H1 (cell line): Measurements from ENCODE around the gene DIP2C. TPM values are rescaled to one million over a fixed set of nuclear protein-coding genes. Genes with fewer than 3 reads are reported as not detected.

Source experiments
- CTCF ChIA-PET: fragments of 300-600 bp; sonication (Branson Sonifier 250); formaldehyde crosslinking; loops from one replicate; lab custom pipeline; 2021; ENCODE audit not compliant: partially characterized antibody; lab: Charles Lee
- POLR2A ChIA-PET: fragments of 300-600 bp; sonication (Branson Sonifier 250); formaldehyde crosslinking; loops from one replicate; lab custom pipeline; 2021; ENCODE audit warnings: inconsistent platforms; ENCODE audit not compliant: partially characterized antibody; lab: Charles Lee
- DNase-seq, 2 experiments: peaks; one replicate each; pipeline versions ENCODE4 v3.0.0 to v3.0.0-alpha.2; 2010 to 2022; ENCODE audit warnings: low spot score in 2 of 2, low read depth in 1 of 2, mixed read lengths in 1 of 2
- FAIRE-seq: peaks from 2 replicates; lab custom pipeline; 2011; peaks lifted over from hg19 to GRCh38; lab: Jason Lieb, UNC
- H2AFZ ChIP-seq: 2 replicates; pipeline ENCODE4 v1.8.1; 2012; ENCODE audit warnings: low read length, inconsistent platforms
- H2AK5ac ChIP-seq: 2 replicates; pipeline ENCODE4 v1.6.1; 2013; ENCODE audit warnings: low read depth, low read length
- H2BK120ac ChIP-seq: replicated peaks from 2 replicates; pipeline ENCODE3; 2013; ENCODE audit warnings: low read depth, low read length, inconsistent platforms
- H2BK12ac ChIP-seq: 2 replicates; pipeline ENCODE4 v1.6.1; 2013; ENCODE audit warnings: low read depth, low read length
- H2BK15ac ChIP-seq: 2 replicates; pipeline ENCODE4 v1.6.1; 2013; ENCODE audit warnings: low read length
- H2BK20ac ChIP-seq: 2 replicates; pipeline ENCODE4 v1.6.1; 2013; ENCODE audit warnings: low read length
- H2BK5ac ChIP-seq: 2 replicates; pipeline ENCODE4 v1.6.1; 2013; ENCODE audit warnings: low read depth, low read length
- H3K14ac ChIP-seq: 2 replicates; pipeline ENCODE4 v1.6.1; 2013; ENCODE audit warnings: inconsistent platforms; ENCODE audit not compliant: insufficient read length
- H3K18ac ChIP-seq: 2 replicates; pipeline ENCODE4 v1.6.1; 2013; ENCODE audit warnings: low read length; ENCODE audit errors: extremely low read depth
- H3K23ac ChIP-seq: 2 replicates; pipeline ENCODE4 v1.6.1; 2013; ENCODE audit warnings: inconsistent platforms; ENCODE audit not compliant: insufficient read length
- H3K23me2 ChIP-seq: 2 replicates; pipeline ENCODE4 v1.6.1; 2013; ENCODE audit warnings: low read depth, low read length
- H3K27ac ChIP-seq: 2 replicates; pipeline ENCODE4 v1.6.1; 2011; ENCODE audit warnings: low read depth, low read length, inconsistent platforms
- H3K27me3 ChIP-seq, 4 experiments: replicated peaks in 1 of 4; 1 replicate in 1 of 4; 2 replicates in 3 of 4; pipeline versions ENCODE4 v1.6.1 to v1.8.1; 2011 to 2013; ENCODE audit warnings: low read length in 3 of 4, mild to moderate bottlenecking in 3 of 4, inconsistent platforms in 2 of 4, mixed read lengths in 2 of 4, moderate library complexity in 1 of 4; ENCODE audit not compliant: control insufficient read depth in 3 of 4, insufficient read depth in 3 of 4; ENCODE audit errors: extremely low read depth in 1 of 4
- H3K36me3 ChIP-seq, 4 experiments: 2 replicates each; pipeline versions ENCODE4 v1.6.1 to v1.8.1; 2011 to 2013; ENCODE audit warnings: mild to moderate bottlenecking in 4 of 4, low read length in 3 of 4, moderate library complexity in 2 of 4, control low read depth in 1 of 4, inconsistent platforms in 1 of 4; ENCODE audit not compliant: insufficient read depth in 4 of 4, control insufficient read depth in 2 of 4
- H3K4ac ChIP-seq: replicated peaks from 2 replicates; pipeline ENCODE3; 2013; ENCODE audit warnings: low read length, low read depth, mixed read lengths, inconsistent platforms; ENCODE audit not compliant: insufficient read length
- H3K4me1 ChIP-seq, 4 experiments: replicated peaks in 1 of 4; 1 replicate in 1 of 4; 2 replicates in 3 of 4; pipeline versions ENCODE4 v1.6.1 to v1.8.1; 2011 to 2013; ENCODE audit warnings: low read length in 3 of 4, inconsistent platforms in 2 of 4, mixed read lengths in 1 of 4; ENCODE audit not compliant: insufficient read depth in 4 of 4, control insufficient read depth in 3 of 4
- H3K4me2 ChIP-seq, 2 experiments: 2 replicates each; pipeline versions ENCODE4 v1.6.1 to v1.8.1; 2011 to 2013; ENCODE audit warnings: low read depth in 2 of 2, low read length in 2 of 2, control low read depth in 1 of 2, inconsistent platforms in 1 of 2, mild to moderate bottlenecking in 1 of 2; ENCODE audit not compliant: insufficient read depth in 1 of 2
- H3K4me3 ChIP-seq, 4 experiments: fragments of 200-600, 300-600 bp in 1 of 4; sonication (generic), shearing (Covaris generic), sonication (Bioruptor Twin) in 1 of 4; 2 replicates each; pipeline versions ENCODE4 v1.5.1 to v1.8.1; 2011 to 2016; ENCODE audit warnings: low read length in 4 of 4, low read depth in 3 of 4, control low read depth in 2 of 4, inconsistent platforms in 2 of 4, mild to moderate bottlenecking in 2 of 4, mixed read lengths in 1 of 4, moderate library complexity in 1 of 4; ENCODE audit not compliant: insufficient read depth in 2 of 4; ENCODE audit errors: extremely low read depth in 1 of 4
- H3K56ac ChIP-seq: replicated peaks from 2 replicates; pipeline ENCODE3; 2013; ENCODE audit warnings: low read depth, mild to moderate bottlenecking, mixed read lengths, low read length, inconsistent platforms; ENCODE audit not compliant: insufficient read length
- H3K79me1 ChIP-seq: 2 replicates; pipeline ENCODE4 v1.6.1; 2013; ENCODE audit warnings: low read depth, low read length, control low read depth
- H3K79me2 ChIP-seq, 2 experiments: 2 replicates each; pipeline versions ENCODE4 v1.6.1 to v1.8.1; 2012 to 2013; ENCODE audit warnings: low read length in 2 of 2, mild to moderate bottlenecking in 2 of 2, inconsistent platforms in 1 of 2; ENCODE audit not compliant: insufficient read depth in 2 of 2, control insufficient read depth in 1 of 2
- H3K9ac ChIP-seq, 4 experiments: replicated peaks in 1 of 4; 1 replicate in 1 of 4; 2 replicates in 3 of 4; pipeline versions ENCODE4 v1.6.1 to v1.8.1; 2011 to 2013; ENCODE audit warnings: low read depth in 3 of 4, low read length in 3 of 4, control low read depth in 2 of 4, mild to moderate bottlenecking in 2 of 4, moderate library complexity in 2 of 4, inconsistent platforms in 1 of 4; ENCODE audit errors: extremely low read depth in 1 of 4
- H3K9me3 ChIP-seq, 2 experiments: 2 replicates each; pipeline versions ENCODE4 v1.6.1 to v1.8.1; 2012 to 2013; ENCODE audit warnings: mild to moderate bottlenecking in 2 of 2, moderate library complexity in 2 of 2, control low read depth in 1 of 2, inconsistent platforms in 1 of 2, low read depth in 1 of 2, low read length in 1 of 2, mixed read lengths in 1 of 2; ENCODE audit not compliant: insufficient read depth in 2 of 2
- H4K20me1 ChIP-seq, 2 experiments: replicated peaks in 1 of 2; 2 replicates each; pipeline versions ENCODE3 to v1.8.1; 2011 to 2013; ENCODE audit warnings: inconsistent platforms in 2 of 2, low read length in 2 of 2, mild to moderate bottlenecking in 1 of 2; ENCODE audit not compliant: insufficient read depth in 2 of 2, control insufficient read depth in 1 of 2
- H4K5ac ChIP-seq: 2 replicates; pipeline ENCODE4 v1.6.1; 2013; ENCODE audit warnings: low read length, low read depth, mixed read lengths, inconsistent platforms; ENCODE audit not compliant: insufficient read length
- H4K8ac ChIP-seq: 2 replicates; pipeline ENCODE4 v1.8.0; 2013; ENCODE audit warnings: mild to moderate bottlenecking, moderate library complexity, low read length, inconsistent platforms; ENCODE audit not compliant: insufficient read depth; ENCODE audit errors: extremely low read depth
- H4K91ac ChIP-seq: replicated peaks from 2 replicates; pipeline ENCODE3; 2013; ENCODE audit warnings: low read length, mixed read lengths, inconsistent platforms; ENCODE audit not compliant: insufficient read length
- CBX8 ChIP-seq: fragments of 300-800, 300-1000 bp; sonication (generic); IDR thresholded peaks from 2 replicates; pipeline ENCODE4 v1.7.1; 2016; ENCODE audit warnings: low read depth, low read length, borderline replicate concordance
- EGR1 ChIP-seq: IDR thresholded peaks from 2 replicates; pipeline ENCODE4 v1.6.1; 2011; ENCODE audit warnings: low read depth, low read length, borderline replicate concordance
- FOSL1 ChIP-seq: IDR thresholded peaks from 2 replicates; pipeline ENCODE4 v1.6.1; 2011; ENCODE audit warnings: mild to moderate bottlenecking, low read depth, low read length, moderate library complexity; ENCODE audit not compliant: insufficient read depth
- HDAC6 ChIP-seq: IDR thresholded peaks from one replicate; pipeline ENCODE4 v1.7.1; 2012; ENCODE audit warnings: low read depth, mild to moderate bottlenecking, inconsistent platforms, low read length, moderate library complexity
- JUN ChIP-seq: IDR thresholded peaks from 2 replicates; pipeline ENCODE4 v1.6.1; 2011; ENCODE audit warnings: low read depth, mild to moderate bottlenecking, improper control_type of control experiment, low read length
- KDM4A ChIP-seq: IDR thresholded peaks from one replicate; pipeline ENCODE4 v1.7.1; 2012; ENCODE audit warnings: low read depth, mild to moderate bottlenecking, moderate library complexity, low read length, inconsistent platforms; ENCODE audit not compliant: severe bottlenecking
- MAFK ChIP-seq: IDR thresholded peaks from 2 replicates; pipeline ENCODE4 v1.6.1; 2012; ENCODE audit warnings: low read depth, mild to moderate bottlenecking, improper control_type of control experiment, low read length
- POLR2A ChIP-seq, 2 experiments: IDR thresholded peaks; 1 replicate in 1 of 2; 2 replicates in 1 of 2; pipeline ENCODE4 v1.6.1; 2011; ENCODE audit warnings: low read depth in 2 of 2, low read length in 2 of 2, mild to moderate bottlenecking in 2 of 2; ENCODE audit errors: control extremely low read depth in 1 of 2
- RXRA ChIP-seq: IDR thresholded peaks from 2 replicates; pipeline ENCODE4 v1.6.1; 2011; ENCODE audit warnings: low read depth, mild to moderate bottlenecking, low read length, moderate library complexity; ENCODE audit not compliant: insufficient read depth
- TAF1 ChIP-seq: IDR thresholded peaks from 2 replicates; pipeline ENCODE4 v1.6.1; 2011; ENCODE audit warnings: mild to moderate bottlenecking, low read depth, low read length
- YY1 ChIP-seq: IDR thresholded peaks from 2 replicates; pipeline ENCODE4 v1.6.1; 2011; ENCODE audit warnings: low read depth, mild to moderate bottlenecking, low read length
- WGBS, 2 experiments: shearing (Covaris generic) in 1 of 2; methylation state at CpG; one replicate each; pipeline versions ENCODE4 v1.1.6 to v1.1.7; 2013 to 2015; ENCODE audit warnings: low lambda C conversion rate in 2 of 2, mixed read lengths in 2 of 2, inconsistent platforms in 1 of 2, low coverage in 1 of 2, missing lambda C conversion rate in 1 of 2; ENCODE audit not compliant: insufficient replicate concordance in 2 of 2, insufficient coverage in 1 of 2, insufficient read length in 1 of 2; ENCODE audit errors: extremely low coverage in 1 of 2, missing lambda C conversion rate in 1 of 2; 5-methylcytosine and 5-hydroxymethylcytosine counted together
- polyA plus RNA-seq, 7 experiments: library from polyadenylated mRNA; depleted of rRNA in 3 of 7; stranded (reverse) in 5 of 7; unstranded in 2 of 7; fragments of >200 nt in 5 of 7; fragments of 200-250 nt in 2 of 7; gene quantifications; 1 replicate in 5 of 7; 2 replicates in 1 of 7; 4 replicates in 1 of 7; pipeline versions ENCODE4 v1.2.1 to v1.2.3, GENCODE V29; 2011 to 2013; ENCODE audit warnings: missing spikeins in 2 of 7, mixed read lengths in 2 of 7
- total RNA-seq: library from RNA; stranded (reverse); fragmentation: NEBNext Ultra II Directional; extraction: Animal tissue kit (Norgen Biotek cat#: 25700); gene quantifications from 2 replicates; pipeline ENCODE4 v1.2.1, GENCODE V29; 2021
- TF ChIP-seq, protein P1 (sequence below): IDR thresholded peaks from 2 replicates; pipeline ENCODE4 v1.6.1; 2011; ENCODE audit warnings: low read depth, mild to moderate bottlenecking, low read length; ENCODE audit not compliant: insufficient read depth

The DIP2C gene
- total and polyA plus RNA-seq, 2 of the 8 experiments (the other 6 are each of a cell fraction or from before 2014, with no cell fraction given) = 3.8 to 9.3 TPM

DNA sequence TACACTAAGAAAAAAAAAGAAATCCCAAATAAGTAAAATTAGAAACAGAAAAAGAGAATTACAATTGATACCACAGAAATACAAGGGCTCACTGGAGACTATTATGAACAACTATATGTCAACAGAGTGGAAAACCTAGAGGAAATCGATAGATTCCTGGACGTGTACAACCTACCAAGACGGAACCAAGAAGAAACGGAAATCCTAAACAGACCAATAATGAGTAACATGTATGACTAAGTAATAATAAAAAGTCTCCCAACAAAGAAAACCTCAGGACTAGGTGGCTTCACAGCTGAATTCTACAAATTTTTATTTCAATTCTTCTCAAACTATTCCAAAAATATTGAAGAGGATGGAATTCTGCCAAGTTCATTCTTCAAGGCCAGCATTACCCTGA, 13.9 kb downstream of the DIP2C start:
- Histone ChIP-seq H3K56ac (no peak overlapping the region), H3K79me2 (peaks cover 0 to 28% of the 10 kb centered on the region in 2 experiments; a peak in 2 of 4 replicates), H2BK120ac (no peak overlapping the region), H2BK20ac (no peak overlapping the region), H2BK15ac (no peak overlapping the region), H3K27me3 (no peaks in the 10 kb centered on the region), H4K20me1 (peaks cover 5 to 15% of the 10 kb centered on the region in 2 experiments), H3K4me3 (no peak overlapping the region), H3K23ac (no peak overlapping the region), H3K79me1 (peaks cover 14% of the 10 kb centered on the region), H3K23me2 (no peaks in the 10 kb centered on the region), H4K5ac (no peak overlapping the region), H3K18ac (no peak overlapping the region), H3K4ac (no peak overlapping the region), H4K8ac (no peak overlapping the region), H3K27ac (no peak overlapping the region), H3K9ac (no peak overlapping the region), H4K91ac (no peak overlapping the region), H2BK5ac (no peak overlapping the region), H3K36me3 (no peaks in the 10 kb centered on the region), H2BK12ac (no peak overlapping the region), H2AK5ac (no peak overlapping the region), H3K4me1 (no peaks in the 10 kb centered on the region), H3K9me3 (peaks cover 0 to 4% of the 10 kb centered on the region in 2 experiments; a peak in 1 of 4 replicates), H3K4me2 (no peak overlapping the region), H3K14ac (no peak overlapping the region), H2AFZ (no peak overlapping the region)
- ChIA-PET CTCF (interaction anchor here (1.0 to 1.1 kb wide), 2 partner anchors 91 to 102 kb away, joined by 3 read pairs; no protein-coding TSS in a partner anchor), POLR2A (interaction anchor here (0.5 to 0.8 kb wide), 3 partner anchors 10 to 435 kb away, joined by 3 read pairs; no protein-coding TSS in a partner anchor)
- 88% methylated on average over 4 of the region's 4 CpGs; no CpG with 5 or more reads in 1 of the 2 experiments for WGBS, 2 experiments
- no peak for FAIRE-seq
- no peak for DNase-seq
- TF ChIP-seq YY1 = no peak
- no peak for TF ChIP-seq POLR2A (IDR thresholded peaks at IDR 0.05; ENCODE audit: control extremely low read depth in 1 of 2, low read depth in 2 of 2, low read length in 2 of 2)
- no peak for TF ChIP-seq FOSL1
- no peak for TF ChIP-seq RXRA
- TF ChIP-seq EGR1 = no peak
- TF ChIP-seq MAFK = no peak
- TF ChIP-seq HDAC6 = no peak
- TF ChIP-seq, protein P1, sequence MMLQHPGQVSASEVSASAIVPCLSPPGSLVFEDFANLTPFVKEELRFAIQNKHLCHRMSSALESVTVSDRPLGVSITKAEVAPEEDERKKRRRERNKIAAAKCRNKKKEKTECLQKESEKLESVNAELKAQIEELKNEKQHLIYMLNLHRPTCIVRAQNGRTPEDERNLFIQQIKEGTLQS = no peak
- TF ChIP-seq KDM4A = no peak
- TF ChIP-seq JUN = no peak
- TF ChIP-seq TAF1 = no peak
- TF ChIP-seq CBX8 = no peak
